K562 (cell line): ENCODE data around the gene LGALS14. TPM values are rescaled to one million over a fixed set of nuclear protein-coding genes. Genes with fewer than 3 reads are reported as not detected.

ENCODE experiments used
- ATAC-seq: fragments of 200-7000 bp; cut with Tn5 transposase; 3 replicates; pipeline ENCODE4 v1.9.1; 2020; ENCODE audit warnings: moderate library complexity
- BruUV-seq: library from RNA; stranded (reverse); fragments of 400-500 nt; replicated peaks from 2 replicates; lab custom pipeline; 2021; lab: Mats Ljungman, UMichigan
- CTCF ChIA-PET: fragments of 300-600 bp; formaldehyde crosslinking; extraction: SDS; loops from one replicate; lab custom pipeline; 2021; ENCODE audit warnings: low intra/inter-chr PET ratio; lab: Yijun Ruan, JAX
- POLR2A ChIA-PET: fragments of 300-600, 350-650 bp; sonication (Branson Sonifier 250); formaldehyde crosslinking; extraction: SDS; loops from one replicate; lab custom pipeline; 2021; ENCODE audit warnings: antibody characterized with exemption, inconsistent platforms; lab: Yijun Ruan, JAX
- DNase-seq, 4 experiments: peaks; one replicate each; pipeline versions ENCODE4 v3.0.0 to v3.0.0-alpha.2; 2011 to 2018; ENCODE audit warnings: low spot score in 3 of 4, mixed read lengths in 3 of 4; ENCODE audit errors: extremely low read depth in 1 of 4
- FAIRE-seq: peaks from 2 replicates; lab custom pipeline; 2011; peaks lifted over from hg19 to GRCh38; lab: Jason Lieb, UNC
- H2AFZ ChIP-seq: 2 replicates; pipeline ENCODE4 v1.6.0; 2011; ENCODE audit warnings: low read depth, low read length, control low read depth, inconsistent platforms
- H3K27ac ChIP-seq: fragments of 200-600 bp; 3 replicates; pipeline ENCODE4 v1.8.0; 2011; ENCODE audit warnings: low read depth, mild to moderate bottlenecking, control low read depth, inconsistent platforms, low read length, moderate library complexity, mixed read lengths; ENCODE audit errors: extremely low read depth
- H3K27me3 ChIP-seq, 2 experiments: fragments of 300-600 bp in 1 of 2; 2 replicates in 1 of 2; 3 replicates in 1 of 2; pipeline versions ENCODE4 v1.6.0 to v1.8.0; 2011; ENCODE audit warnings: inconsistent platforms in 2 of 2, low read length in 2 of 2, mild to moderate bottlenecking in 1 of 2, mixed read lengths in 1 of 2, moderate library complexity in 1 of 2; ENCODE audit not compliant: control insufficient read depth in 2 of 2, insufficient read depth in 2 of 2
- H3K36me3 ChIP-seq: fragments of 300-600 bp; 3 replicates; pipeline ENCODE4 v1.8.0; 2011; ENCODE audit warnings: mild to moderate bottlenecking, low read length, inconsistent platforms; ENCODE audit not compliant: control insufficient read depth, insufficient read depth
- H3K4me1 ChIP-seq, 2 experiments: fragments of 200-600 bp in 1 of 2; replicated peaks in 1 of 2; 2 replicates in 1 of 2; 3 replicates in 1 of 2; pipeline versions ENCODE4 v1.5.1 to v1.8.0; 2011; ENCODE audit warnings: inconsistent platforms in 2 of 2, low read length in 2 of 2, mild to moderate bottlenecking in 1 of 2, mixed read lengths in 1 of 2, moderate library complexity in 1 of 2; ENCODE audit not compliant: control insufficient read depth in 2 of 2, insufficient read depth in 2 of 2
- H3K4me2 ChIP-seq: 2 replicates; pipeline ENCODE4 v1.6.1; 2011; ENCODE audit warnings: low read length, control low read depth, inconsistent platforms, mixed read lengths; ENCODE audit not compliant: insufficient read depth
- H3K4me3 ChIP-seq: fragments of 200-600 bp; sonication (generic), shearing (Covaris generic); 2 replicates; pipeline ENCODE4 v1.5.1; 2016; ENCODE audit warnings: control low read depth, inconsistent platforms
- H3K79me2 ChIP-seq: fragments of 200-600 bp; 3 replicates; pipeline ENCODE4 v1.8.0; 2011; ENCODE audit warnings: low read length, inconsistent platforms; ENCODE audit not compliant: control insufficient read depth, insufficient read depth
- H3K9ac ChIP-seq, 2 experiments: 2 replicates each; pipeline versions ENCODE4 v1.6.0 to v1.6.1; 2011; ENCODE audit warnings: low read depth in 2 of 2, low read length in 2 of 2, control low read depth in 1 of 2, inconsistent platforms in 1 of 2, mild to moderate bottlenecking in 1 of 2, mixed read lengths in 1 of 2; ENCODE audit not compliant: insufficient read depth in 1 of 2
- H3K9me1 ChIP-seq: one replicate; pipeline ENCODE4 v1.6.0; 2011; ENCODE audit warnings: inconsistent platforms, mild to moderate bottlenecking, low read length, moderate library complexity; ENCODE audit not compliant: control insufficient read depth, insufficient read depth
- H3K9me3 ChIP-seq: replicated peaks from 2 replicates; pipeline ENCODE4 v1.5.1; 2011; ENCODE audit warnings: low read depth, low read length, inconsistent platforms; ENCODE audit not compliant: control insufficient read depth, insufficient read depth
- H4K20me1 ChIP-seq: replicated peaks from 2 replicates; pipeline ENCODE4 v1.6.1; 2011; ENCODE audit warnings: low read length, inconsistent platforms, mixed read lengths; ENCODE audit not compliant: control insufficient read depth, insufficient read depth
- ARID1B ChIP-seq: fragments of 450-650 bp; IDR thresholded peaks from 2 replicates; pipeline ENCODE4 v1.6.1; 2016; ENCODE audit warnings: antibody characterized with exemption, mild to moderate bottlenecking, inconsistent platforms
- BCLAF1 ChIP-seq, 2 experiments: fragments of 450-650 bp in 1 of 2; IDR thresholded peaks; 2 replicates each; pipeline ENCODE4 v1.6.1; 2011 to 2017; ENCODE audit warnings: low read depth in 2 of 2, antibody characterized with exemption in 1 of 2, borderline replicate concordance in 1 of 2, low read length in 1 of 2, mild to moderate bottlenecking in 1 of 2, mixed read lengths in 1 of 2; ENCODE audit not compliant: control insufficient read depth in 1 of 2
- DNMT1 ChIP-seq: fragments of 450-650 bp; IDR thresholded peaks from 2 replicates; pipeline ENCODE4 v1.6.1; 2016; ENCODE audit warnings: antibody characterized with exemption, mild to moderate bottlenecking
- NCOR1 ChIP-seq: fragments of 450-650 bp; IDR thresholded peaks from 2 replicates; pipeline ENCODE4 v1.6.1; 2016; ENCODE audit warnings: mild to moderate bottlenecking, moderate library complexity
- PCBP1 ChIP-seq: fragments of 200-400 bp; formaldehyde crosslinking; IDR thresholded peaks from 2 replicates; pipeline ENCODE4 v1.6.1; 2018; ENCODE audit warnings: mild to moderate bottlenecking, low read depth, low read length; ENCODE audit not compliant: poor library complexity, severe bottlenecking
- RFX7 ChIP-seq: fragments of 250-450 bp; sonication (Bioruptor Pico); IDR thresholded peaks from 2 replicates; pipeline ENCODE4 v1.5.1; 2021; ENCODE audit warnings: mild to moderate bottlenecking
- TAL1 ChIP-seq: fragments of 450-650 bp; IDR thresholded peaks from 2 replicates; pipeline ENCODE4 v1.6.1; 2016; ENCODE audit warnings: mild to moderate bottlenecking
- THAP7 ChIP-seq: fragments of 250-450 bp; sonication (Bioruptor Pico); IDR thresholded peaks from 2 replicates; pipeline ENCODE4 v1.5.0; 2021
- ZNF232 ChIP-seq: sonication (generic); formaldehyde crosslinking; IDR thresholded peaks from 2 replicates; pipeline ENCODE4 v1.8.0; 2022; ENCODE audit warnings: mild to moderate bottlenecking, missing genetic modification reagents
- ZNF76 ChIP-seq: fragments of 250-450 bp; sonication (Bioruptor Pico); IDR thresholded peaks from 2 replicates; pipeline ENCODE4 v1.4.0; 2020; ENCODE audit warnings: mild to moderate bottlenecking, moderate library complexity, borderline replicate concordance
- WGBS: fragments of 100-300 bp; shearing (Covaris generic); methylation state at CpG from one replicate; pipeline ENCODE4 v1.1.6; 2016; ENCODE audit warnings: low coverage, mixed read lengths; ENCODE audit not compliant: insufficient coverage; ENCODE audit errors: missing lambda C conversion rate; 5-methylcytosine and 5-hydroxymethylcytosine counted together
- in situ Hi-C: fragments of 300-500 bp; cut with MboI; formaldehyde crosslinking; loops from 4 replicates; pipeline ENCODE4 v1.15.0; 2018; ENCODE audit warnings: inconsistent platforms, mixed read lengths
- intact Hi-C: fragments of 100-400 bp; cut with micrococcal nuclease; formaldehyde crosslinking; loops from 2 replicates; pipeline ENCODE4 v1.14.2; 2022
- polyA plus RNA-seq, 8 experiments: library from polyadenylated mRNA; depleted of rRNA in 4 of 8; stranded (reverse) in 5 of 8; unstranded in 3 of 8; fragments of >200 nt; fragmentation: Nextera tagmentation in 2 of 8; fragmentation: Illumina TruSeq in 1 of 8; extraction: Ambion mirVana in 2 of 8; extraction: Trizol in 1 of 8; gene quantifications; 2 replicates each; pipeline versions ENCODE4 v1.2.1 to v1.2.3, GENCODE V29; 2011 to 2014; ENCODE audit warnings: inconsistent platforms in 1 of 8, missing spikeins in 1 of 8
- total RNA-seq, 7 experiments: library from RNA; depleted of rRNA in 6 of 7; stranded (reverse); fragments of >200 nt in 6 of 7; fragmentation: Illumina TruSeq in 2 of 7; extraction: Trizol in 2 of 7; gene quantifications; 2 replicates each; pipeline versions ENCODE4 v1.2.1 to v1.2.3, GENCODE V29; 2011 to 2021; ENCODE audit warnings: low replicate concordance in 1 of 7
- TF ChIP-seq, protein P1 (sequence below): sonication (generic); formaldehyde crosslinking; IDR thresholded peaks from 2 replicates; pipeline ENCODE4 v1.5.0; 2020; ENCODE audit warnings: missing genetic modification reagents
- TF ChIP-seq, protein P2 (sequence below): fragments of 450-650 bp; IDR thresholded peaks from 2 replicates; pipeline ENCODE4 v1.7.0; 2016; ENCODE audit warnings: borderline replicate concordance
- TF ChIP-seq, protein P3 (sequence below), 2 experiments: fragments of 450-650 bp; IDR thresholded peaks; 2 replicates each; pipeline ENCODE4 v1.6.1; 2016
- TF ChIP-seq, protein P4 (sequence below): fragments of 250-450 bp; sonication (Bioruptor Pico); IDR thresholded peaks from 2 replicates; pipeline ENCODE4 v1.8.0; 2021; ENCODE audit warnings: mild to moderate bottlenecking, moderate library complexity

The LGALS14 gene
- total and polyA plus RNA-seq, 9 of the 15 experiments (the other 6 are each of a cell fraction or from before 2014, with no cell fraction given) = not detected

- H3K9me3 ChIP-seq = no peaks in the 10 kb centered on the region
- H3K9ac ChIP-seq = no peak overlapping the region
- H4K20me1 ChIP-seq = no peaks in the 10 kb centered on the region
- 0% methylated on average over 3 of the region's 3 CpGs for WGBS
- H2AFZ ChIP-seq = no peak overlapping the region
- no TSS peak for BruUV-seq
- intact Hi-C loops (no loop called here), in situ Hi-C loops (no loop called here)
- ChIA-PET CTCF (no interaction called here), POLR2A (no interaction called here)
- ATAC-seq = no peak
- no peaks in the 10 kb centered on the region for H3K79me2 ChIP-seq
- H3K27ac ChIP-seq = no peak overlapping the region
- peaks cover 0 to 5% of the 10 kb centered on the region in 2 experiments; a peak in 1 of 5 replicates for H3K27me3 ChIP-seq
- no peak overlapping the region for H3K4me2 ChIP-seq
- DNase-seq = no peak
- H3K4me1 ChIP-seq = no peaks in the 10 kb centered on the region
- H3K4me3 ChIP-seq = no peak overlapping the region
- no peaks in the 10 kb centered on the region for H3K36me3 ChIP-seq
- no peak for FAIRE-seq
- H3K9me1 ChIP-seq = no peaks in the 10 kb centered on the region
- no peak for TF ChIP-seq DNMT1
- TF ChIP-seq, protein P1, sequence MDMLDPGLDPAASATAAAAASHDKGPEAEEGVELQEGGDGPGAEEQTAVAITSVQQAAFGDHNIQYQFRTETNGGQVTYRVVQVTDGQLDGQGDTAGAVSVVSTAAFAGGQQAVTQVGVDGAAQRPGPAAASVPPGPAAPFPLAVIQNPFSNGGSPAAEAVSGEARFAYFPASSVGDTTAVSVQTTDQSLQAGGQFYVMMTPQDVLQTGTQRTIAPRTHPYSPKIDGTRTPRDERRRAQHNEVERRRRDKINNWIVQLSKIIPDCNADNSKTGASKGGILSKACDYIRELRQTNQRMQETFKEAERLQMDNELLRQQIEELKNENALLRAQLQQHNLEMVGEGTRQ (CRISPR knock-in tag) = no peak
- TF ChIP-seq, protein P2, sequence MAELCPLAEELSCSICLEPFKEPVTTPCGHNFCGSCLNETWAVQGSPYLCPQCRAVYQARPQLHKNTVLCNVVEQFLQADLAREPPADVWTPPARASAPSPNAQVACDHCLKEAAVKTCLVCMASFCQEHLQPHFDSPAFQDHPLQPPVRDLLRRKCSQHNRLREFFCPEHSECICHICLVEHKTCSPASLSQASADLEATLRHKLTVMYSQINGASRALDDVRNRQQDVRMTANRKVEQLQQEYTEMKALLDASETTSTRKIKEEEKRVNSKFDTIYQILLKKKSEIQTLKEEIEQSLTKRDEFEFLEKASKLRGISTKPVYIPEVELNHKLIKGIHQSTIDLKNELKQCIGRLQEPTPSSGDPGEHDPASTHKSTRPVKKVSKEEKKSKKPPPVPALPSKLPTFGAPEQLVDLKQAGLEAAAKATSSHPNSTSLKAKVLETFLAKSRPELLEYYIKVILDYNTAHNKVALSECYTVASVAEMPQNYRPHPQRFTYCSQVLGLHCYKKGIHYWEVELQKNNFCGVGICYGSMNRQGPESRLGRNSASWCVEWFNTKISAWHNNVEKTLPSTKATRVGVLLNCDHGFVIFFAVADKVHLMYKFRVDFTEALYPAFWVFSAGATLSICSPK = no peak
- TF ChIP-seq, protein P3, sequence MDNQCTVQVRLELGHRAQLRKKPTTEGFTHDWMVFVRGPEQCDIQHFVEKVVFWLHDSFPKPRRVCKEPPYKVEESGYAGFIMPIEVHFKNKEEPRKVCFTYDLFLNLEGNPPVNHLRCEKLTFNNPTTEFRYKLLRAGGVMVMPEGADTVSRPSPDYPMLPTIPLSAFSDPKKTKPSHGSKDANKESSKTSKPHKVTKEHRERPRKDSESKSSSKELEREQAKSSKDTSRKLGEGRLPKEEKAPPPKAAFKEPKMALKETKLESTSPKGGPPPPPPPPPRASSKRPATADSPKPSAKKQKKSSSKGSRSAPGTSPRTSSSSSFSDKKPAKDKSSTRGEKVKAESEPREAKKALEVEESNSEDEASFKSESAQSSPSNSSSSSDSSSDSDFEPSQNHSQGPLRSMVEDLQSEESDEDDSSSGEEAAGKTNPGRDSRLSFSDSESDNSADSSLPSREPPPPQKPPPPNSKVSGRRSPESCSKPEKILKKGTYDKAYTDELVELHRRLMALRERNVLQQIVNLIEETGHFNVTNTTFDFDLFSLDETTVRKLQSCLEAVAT (IDR thresholded peaks at IDR 0.05) = no peak
- no peak for TF ChIP-seq TAL1
- TF ChIP-seq ARID1B = no peak
- TF ChIP-seq, protein P4, sequence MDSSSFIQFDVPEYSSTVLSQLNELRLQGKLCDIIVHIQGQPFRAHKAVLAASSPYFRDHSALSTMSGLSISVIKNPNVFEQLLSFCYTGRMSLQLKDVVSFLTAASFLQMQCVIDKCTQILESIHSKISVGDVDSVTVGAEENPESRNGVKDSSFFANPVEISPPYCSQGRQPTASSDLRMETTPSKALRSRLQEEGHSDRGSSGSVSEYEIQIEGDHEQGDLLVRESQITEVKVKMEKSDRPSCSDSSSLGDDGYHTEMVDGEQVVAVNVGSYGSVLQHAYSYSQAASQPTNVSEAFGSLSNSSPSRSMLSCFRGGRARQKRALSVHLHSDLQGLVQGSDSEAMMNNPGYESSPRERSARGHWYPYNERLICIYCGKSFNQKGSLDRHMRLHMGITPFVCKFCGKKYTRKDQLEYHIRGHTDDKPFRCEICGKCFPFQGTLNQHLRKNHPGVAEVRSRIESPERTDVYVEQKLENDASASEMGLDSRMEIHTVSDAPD (CRISPR knock-in tag) = no peak
- TF ChIP-seq ZNF76 (CRISPR knock-in tag) = no peak
- no peak for TF ChIP-seq RFX7 (CRISPR knock-in tag)
- TF ChIP-seq ZNF232 (CRISPR knock-in tag) = no peak
- no peak for TF ChIP-seq BCLAF1 (IDR thresholded peaks at IDR 0.05; ENCODE audit: borderline replicate concordance in 1 of 2, control insufficient read depth in 1 of 2, low read depth in 2 of 2, low read length in 1 of 2)
- TF ChIP-seq PCBP1 = no peak
- no peak for TF ChIP-seq NCOR1
- TF ChIP-seq THAP7 (CRISPR knock-in tag) = no peak
Observed at GRCh38 chr19:39737351-39737750, 33.1 kb downstream of the LGALS14 start.
